Stimulated activated CD4-positive, alpha-beta T cell treated with anti-CD3 and anti-CD28 coated beads, Interleukin-4, amount 100 ng/mL, for 48 hours (primary cell): Measurements from ENCODE around the gene MYL10.

Experiments used
- DNase-seq, 2 donors: peaks; one replicate each; pipeline ENCODE4 v3.0.0-alpha.2; 2020; ENCODE audit warnings: low read depth in 2 of 2

MYL10 gene

DNA sequence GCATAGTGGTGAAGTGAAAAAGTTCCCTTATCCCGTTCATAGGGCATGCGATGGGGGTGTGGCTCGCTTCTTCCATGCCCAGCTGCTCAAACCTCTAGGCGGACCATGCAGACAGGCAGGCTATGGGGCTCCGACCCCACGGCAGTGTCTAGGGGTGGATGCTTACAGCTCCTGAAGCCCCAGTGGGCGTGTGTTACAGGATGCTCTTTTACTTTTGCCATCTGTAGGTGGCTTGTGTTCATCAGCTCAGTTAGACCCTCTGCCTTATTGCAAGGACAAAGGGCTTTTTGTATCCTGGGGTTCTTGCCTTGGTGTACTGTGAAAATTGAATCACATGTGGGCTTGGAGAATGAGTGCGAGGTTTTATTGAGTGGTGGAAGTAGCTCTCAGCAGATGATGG is at the start of gene MYL10:
Gene MYL10, minus strand, starts transcription at position 126 of the 400 bp plus-strand sequence. CDS start 178 bp downstream, outside the sequence.
- DNase-seq, result no peak

DNA sequence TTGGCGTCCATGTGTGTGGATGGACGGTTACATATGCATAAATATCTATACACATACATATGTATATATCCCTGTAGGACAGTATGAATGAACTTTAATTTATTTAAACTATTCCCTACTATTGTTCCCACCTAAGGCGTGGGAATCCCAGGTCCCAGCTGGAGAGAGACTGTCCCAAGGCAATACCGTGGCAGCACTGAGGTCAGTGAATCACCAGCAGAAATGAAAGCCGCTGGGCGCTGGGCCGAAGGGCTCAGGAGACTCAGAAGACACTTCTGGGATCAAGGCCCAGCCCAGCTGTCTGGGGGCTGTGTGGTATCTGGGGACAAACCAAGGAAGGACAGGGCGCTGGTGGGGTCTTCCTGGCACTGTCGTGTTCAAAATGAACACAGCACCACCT is 49.6 kb upstream of the MYL10 start:
- DNase-seq, result no peak

DNA sequence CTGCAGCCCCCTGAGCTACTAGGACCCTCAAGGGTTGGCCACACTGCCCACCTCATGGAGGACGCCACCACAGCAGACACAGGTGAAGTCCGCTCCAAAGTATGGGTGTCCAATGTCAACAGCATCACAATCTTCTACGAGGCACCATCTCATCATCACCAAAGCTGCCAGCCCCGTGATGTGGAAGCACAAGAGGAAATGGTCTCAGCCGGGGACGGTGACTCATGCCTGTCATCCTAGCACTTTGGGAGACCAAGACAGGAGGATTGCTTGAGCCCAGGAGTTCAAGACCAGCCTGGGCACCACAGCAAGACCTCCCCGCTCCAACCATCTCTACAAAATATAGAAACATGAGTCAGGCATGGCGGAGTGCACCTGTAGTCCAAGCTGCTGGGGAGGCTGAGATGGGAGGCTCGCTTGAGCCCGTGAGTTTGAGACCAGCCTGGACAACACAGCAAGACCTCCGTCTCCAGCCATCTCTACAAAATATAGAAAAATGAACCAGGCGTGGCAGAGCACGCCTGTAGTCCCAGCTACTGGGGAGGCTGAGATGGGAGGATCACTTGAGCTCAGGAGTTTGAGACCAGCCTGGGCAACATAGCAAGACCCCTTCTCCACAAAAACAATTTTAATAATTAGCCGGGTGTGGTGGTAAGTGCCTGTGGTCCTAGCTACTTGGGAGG is 48.8 kb upstream of the MYL10 start:
- no peak for DNase-seq

DNA sequence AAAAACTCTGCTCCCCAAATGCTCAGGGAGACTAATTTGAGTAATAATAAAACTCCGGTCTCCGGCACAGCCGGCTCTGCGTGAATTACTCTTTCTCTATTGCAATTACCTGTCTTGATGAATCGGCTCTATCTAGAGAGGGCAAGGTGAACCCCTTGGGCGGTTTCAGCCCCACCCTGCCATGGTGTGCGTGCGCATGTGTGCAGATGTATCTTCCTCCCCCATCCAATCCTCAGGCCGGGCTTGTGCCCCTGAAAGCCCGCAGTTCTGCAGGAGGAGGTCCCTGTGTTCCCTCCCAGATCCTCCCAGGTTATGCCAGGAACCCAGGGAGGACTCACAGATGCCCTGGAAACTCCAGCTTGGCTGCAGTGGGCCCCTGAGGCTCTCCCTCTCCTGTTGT is 48.3 kb upstream of the MYL10 start:
- no peak for DNase-seq

DNA sequence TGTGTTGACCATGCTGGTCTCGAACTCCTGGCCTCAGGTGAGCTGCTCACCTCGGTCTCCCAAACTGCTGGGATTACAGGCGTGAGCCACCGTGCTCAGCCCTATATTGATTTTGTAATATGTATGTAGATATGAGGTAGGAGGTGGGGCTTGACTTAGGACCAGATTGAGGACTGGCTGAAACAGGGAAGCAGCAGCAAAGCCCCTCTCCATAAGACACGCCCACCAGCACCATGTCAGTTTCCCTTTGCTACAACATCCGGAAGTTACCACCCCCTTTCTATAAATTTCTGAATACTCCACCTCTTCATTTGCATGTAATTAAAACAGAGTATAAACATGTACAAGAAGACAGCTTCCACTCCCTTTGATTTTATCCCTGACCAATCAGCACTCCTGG is 47.9 kb upstream of the MYL10 start:
- no peak for DNase-seq

GRCh38 chr7:101676062-101676598 is 47.0 kb upstream of the MYL10 start:
- no peak for DNase-seq

GRCh38 chr7:101674439-101674838 is 45.3 kb upstream of the MYL10 start:
- no peak for DNase-seq

DNA sequence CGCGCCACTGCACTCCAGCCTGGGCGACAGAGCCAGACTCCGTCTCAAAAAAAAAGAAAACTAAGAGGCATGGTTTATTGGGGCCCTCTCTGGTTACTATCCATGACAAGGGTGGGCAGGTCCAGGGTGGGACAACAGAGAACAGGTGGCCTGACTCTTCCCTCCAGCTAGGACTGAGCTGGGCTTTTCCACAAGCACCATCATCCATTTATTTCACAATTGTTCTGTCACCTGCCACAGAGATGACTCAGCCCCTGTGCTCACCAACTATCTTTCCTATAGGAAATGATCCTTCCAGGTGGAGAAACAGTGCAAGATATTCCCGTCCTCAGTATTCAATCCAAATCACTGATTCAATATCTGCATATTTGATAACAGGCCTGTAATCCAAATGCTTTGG is 44.9 kb upstream of the MYL10 start:
- no peak for DNase-seq

DNA sequence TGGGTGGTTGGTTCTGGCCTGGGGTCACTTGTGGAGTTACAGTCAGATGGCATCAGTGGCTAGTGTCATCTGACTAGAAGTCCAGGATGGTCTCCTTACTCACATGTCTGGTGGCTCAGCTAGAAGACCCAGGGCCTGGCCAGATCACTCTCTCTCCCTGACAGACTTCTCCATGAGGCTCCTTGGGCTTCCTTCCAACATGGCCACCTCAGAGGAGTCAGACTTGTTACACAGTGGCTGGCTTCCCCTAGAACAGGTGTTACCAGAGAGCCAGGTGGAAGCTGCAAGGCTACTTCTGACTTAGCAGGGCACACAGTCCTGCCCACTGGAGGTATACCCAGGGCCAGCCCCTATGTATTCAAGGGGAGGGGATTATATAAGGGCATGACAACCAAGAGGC is 44.2 kb upstream of the MYL10 start:
- no peak for DNase-seq

DNA sequence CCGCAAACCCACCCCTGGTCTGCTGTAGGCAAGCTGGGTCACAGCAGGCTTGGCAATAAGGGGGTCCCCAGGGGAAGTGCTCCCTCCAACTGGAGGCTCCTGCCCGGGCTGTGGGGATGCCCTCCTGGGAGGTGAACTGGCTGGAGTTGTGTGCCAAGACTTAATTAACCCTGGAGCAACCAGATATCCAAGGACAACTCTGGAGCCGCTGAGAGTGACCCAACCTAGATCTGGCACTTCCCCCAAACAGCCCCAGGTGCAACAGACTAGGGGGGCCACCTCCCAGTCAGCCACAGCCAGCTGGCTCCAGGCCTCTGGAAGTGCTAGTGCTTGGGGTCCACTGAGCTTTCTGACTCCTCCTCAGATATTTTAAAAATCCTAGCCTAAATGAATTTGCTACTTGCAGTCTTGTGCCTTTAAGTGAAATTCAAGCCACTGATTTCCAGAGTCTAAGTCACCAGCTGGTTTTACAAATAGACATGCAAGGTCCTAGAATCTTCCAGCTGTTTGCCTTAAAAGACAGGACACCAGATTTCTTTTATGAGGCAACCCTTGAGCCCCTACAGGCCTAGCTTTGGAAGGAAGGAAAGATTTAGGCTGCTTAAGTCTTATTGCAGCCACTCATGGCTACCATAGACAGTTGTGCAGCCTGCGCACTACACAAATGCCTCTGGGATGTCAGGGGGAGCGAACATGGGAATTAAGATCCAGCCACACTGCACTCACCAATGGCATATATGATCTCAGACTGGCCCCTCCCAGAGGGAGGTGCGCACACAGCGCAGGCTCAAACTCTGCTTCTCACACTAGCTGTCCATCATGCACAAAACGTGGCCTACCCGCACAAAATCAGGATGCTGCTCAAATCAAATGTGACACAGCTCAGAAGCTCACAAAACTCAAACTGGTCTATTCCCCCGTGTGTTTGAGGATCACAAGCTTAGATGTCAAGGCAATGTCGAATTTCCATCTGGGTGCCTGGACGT is 42.6 kb upstream of the MYL10 start:
- no peak for DNase-seq

DNA sequence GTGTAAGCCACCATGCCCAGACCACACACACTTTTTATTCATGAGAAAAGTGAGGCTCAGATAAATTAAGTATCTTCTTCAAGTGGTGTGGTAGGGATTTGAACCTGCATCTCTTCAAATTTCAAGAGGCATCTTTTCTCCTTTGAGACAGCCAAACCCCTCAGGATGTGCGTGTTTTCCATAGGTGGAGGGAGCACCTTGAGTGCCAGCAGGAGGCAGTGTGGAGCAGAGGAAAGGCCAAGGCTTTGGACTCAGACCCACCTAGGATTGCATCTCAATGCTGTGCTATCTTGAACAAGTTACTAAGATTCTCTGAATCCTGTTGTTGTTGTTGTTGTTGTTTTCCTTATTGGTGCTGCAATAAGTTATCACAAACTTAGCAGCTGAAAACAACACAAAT is 40.2 kb upstream of the MYL10 start:
- DNase-seq, result no peak

- no peak for DNase-seq
These were observed 39.6 kb upstream of the MYL10 start for GRCh38 chr7:101668726-101669125.

DNA sequence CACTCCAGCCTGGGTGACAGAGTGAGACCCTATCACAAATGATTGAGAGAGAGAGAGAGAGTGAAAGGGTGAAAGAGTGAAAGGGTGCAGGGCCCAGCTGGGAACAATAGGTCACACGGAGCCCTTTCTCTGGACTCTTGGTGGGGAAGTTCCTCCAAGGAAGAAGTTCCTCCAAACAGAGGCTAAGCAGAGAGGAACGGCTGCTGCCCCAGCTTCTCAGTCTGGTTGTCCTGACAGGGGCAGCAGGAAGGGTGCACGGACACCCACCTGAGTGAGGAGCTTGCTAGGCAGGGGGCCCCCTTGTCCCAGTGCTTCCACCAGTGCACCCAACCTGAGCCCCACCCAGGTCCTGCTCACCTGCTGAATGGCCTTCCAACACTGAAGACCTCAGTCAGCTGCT is 38.8 kb upstream of the MYL10 start:
- no peak for DNase-seq

GRCh38 chr7:101667399-101667798 is 38.3 kb upstream of the MYL10 start:
- DNase-seq, result no peak

DNA sequence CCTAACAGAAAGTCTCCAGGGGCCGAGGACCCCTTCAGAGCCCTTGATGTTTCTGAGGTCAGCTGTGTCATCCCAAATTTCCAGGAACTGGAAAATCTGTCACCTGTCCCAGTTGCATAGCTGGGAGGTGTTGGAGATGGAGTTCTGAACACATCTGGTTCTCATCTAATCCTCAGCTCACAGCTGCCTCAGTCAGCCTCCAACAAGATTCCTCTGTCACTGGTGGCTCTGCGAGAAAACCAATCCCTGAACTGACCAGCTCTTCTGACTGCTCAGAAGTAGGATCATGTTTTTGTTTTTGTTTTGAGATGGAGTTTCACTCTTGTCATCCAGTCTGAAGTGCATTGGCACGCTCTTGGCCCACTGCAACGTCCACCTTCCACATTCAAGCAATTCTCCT is 37.6 kb upstream of the MYL10 start:
- no peak for DNase-seq

GRCh38 chr7:101666293-101666692 is 37.2 kb upstream of the MYL10 start:
- no peak for DNase-seq

DNA sequence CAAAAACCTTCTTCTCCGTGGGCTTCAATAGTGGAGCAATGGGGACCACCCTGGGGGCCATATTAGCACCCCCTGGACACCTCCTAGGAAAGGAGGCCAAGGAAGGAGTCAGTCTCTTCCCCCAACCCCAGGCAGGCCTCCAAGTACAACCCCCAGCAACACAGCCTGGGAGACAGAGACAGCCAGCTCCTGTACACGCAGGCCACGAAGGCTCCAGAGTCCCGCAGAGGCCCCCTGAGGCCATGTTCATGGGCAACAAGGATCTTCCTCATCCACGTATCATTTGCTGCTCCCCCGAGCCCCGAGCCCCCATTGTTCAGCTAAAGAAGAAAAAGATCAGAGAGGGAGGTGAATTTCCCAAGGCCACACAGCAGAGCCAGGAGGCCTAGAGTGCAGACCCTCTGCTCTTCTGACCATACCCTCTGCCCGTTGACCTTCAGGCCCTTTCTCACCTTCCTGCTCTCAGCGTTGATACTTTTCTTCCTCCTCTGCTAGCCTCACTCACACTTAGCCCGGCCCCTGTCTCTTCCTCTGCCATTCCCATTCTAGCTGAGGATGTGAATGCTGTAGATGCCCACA is 35.9 kb upstream of the MYL10 start:
- DNase-seq, result no peak

DNA sequence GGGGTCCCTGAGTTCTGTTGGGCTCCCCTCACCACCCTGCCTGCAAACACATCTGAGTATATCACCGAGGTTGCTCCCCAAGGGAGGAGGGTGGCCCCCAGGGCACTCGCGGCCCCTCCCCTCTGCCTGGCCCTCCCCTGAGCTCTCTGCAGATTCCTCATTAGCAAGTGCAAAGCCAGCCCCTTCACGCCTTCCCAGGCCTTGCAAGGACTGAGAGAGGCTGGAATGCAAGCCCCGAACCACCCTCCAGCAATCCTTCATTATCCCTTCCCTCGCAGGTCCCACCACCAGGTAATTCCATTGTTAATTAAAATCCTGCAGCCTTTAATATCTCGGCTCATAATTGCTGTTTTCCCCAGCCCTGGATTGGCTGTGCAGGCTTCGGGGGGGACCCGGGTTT is 35.3 kb upstream of the MYL10 start:
- DNase-seq, result no peak

GRCh38 chr7:101663747-101664146 is 34.7 kb upstream of the MYL10 start:
- no peak for DNase-seq

DNA sequence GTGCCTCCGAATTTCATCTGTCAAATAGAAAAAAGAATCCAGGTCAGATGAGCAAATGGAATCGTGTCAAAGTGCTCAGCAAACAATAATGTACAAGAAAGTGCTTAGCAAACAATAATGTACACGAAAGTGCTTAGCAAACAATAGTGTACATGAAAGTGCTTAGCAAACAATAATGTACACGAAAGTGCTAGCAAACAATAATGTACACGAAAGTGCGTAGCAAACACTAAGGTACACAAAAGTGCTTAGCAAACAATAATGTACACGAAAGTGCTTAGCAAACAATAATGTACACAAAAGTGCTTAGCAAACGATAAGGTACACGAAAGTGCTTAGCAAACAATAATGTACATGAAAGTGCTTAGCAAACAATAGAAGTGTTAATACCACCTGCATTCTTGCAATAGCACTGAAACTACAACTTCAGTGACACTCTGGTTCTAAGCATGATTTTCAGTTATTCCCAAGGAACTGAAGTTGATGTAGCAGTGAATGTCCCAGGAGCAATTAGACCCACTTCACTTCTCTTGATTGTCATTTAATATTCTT is 33.4 kb upstream of the MYL10 start:
- DNase-seq, result no peak

GRCh38 chr7:101659706-101660105 is 30.6 kb upstream of the MYL10 start:
- no peak for DNase-seq

- no peak for DNase-seq
These were observed 28.1 kb upstream of the MYL10 start for GRCh38 chr7:101657171-101657570.
